ENCODE results near the gene MIR17HG.
"Not testable (repeated sequence)": the region's sequence is repeated elsewhere in the genome, so short reads cannot be mapped to it uniquely, and the experiment has no call there.

MIR17HG gene

DNA sequence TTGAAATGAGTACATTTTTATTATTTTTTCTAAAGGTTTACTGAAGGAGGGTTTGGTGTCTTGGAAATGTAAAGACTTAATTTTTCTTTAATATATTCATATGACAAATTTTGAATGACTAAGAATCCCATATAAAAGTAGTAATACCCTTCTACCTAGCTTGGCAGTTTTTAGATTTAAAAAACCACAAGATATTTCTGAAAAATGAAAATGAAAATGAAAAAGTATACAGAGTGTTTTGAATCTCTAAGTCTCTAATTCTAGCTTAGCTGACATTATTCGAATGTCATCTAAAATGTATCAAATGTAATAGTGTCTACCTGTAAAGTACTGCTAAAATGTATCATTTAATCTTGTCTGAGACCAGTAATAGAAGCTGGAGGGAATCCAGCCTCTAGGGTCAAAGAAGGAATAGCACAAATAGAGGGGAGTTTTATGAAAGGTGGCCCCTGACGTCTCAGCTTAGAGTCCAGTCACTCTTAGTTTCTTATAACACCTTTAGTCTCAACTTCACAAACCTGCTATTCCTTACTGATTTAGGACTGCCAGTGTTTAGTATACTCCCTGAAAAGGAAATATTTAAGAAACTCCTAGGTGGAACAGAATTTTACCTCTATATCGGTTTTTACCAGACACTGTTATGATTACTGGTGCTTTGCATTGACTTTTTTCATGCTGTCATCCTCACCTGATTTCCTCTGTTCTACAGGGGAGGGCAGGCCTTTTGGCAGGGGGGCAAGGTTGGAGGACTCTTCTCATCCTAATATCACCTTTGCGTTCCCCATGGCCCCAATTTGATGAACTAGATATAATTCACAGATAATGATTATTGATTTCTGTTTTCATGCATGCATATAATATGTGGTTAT lies 16.2 kb upstream of the MIR17HG start:
- H3K27me3 ChIP-seq (ENCODE audit: control insufficient read depth in 2 of 2, insufficient read depth in 2 of 2, low read length in 2 of 2): no peaks in the 10 kb centered on the region
- H3K4me3 ChIP-seq (ENCODE audit: low read length in 2 of 2): no peak overlapping the region
- H3K9ac ChIP-seq (ENCODE audit: low read depth in 1 of 2, low read length in 2 of 2): no peak overlapping the region
- H3K27ac ChIP-seq (ENCODE audit: low read depth in 2 of 2, low read length in 2 of 2): no peak overlapping the region
- no peaks in the 10 kb centered on the region for H3K4me1 ChIP-seq (ENCODE audit: control insufficient read depth in 2 of 2, insufficient read depth in 2 of 2, low read length in 2 of 2)
- H3K9me3 ChIP-seq (ENCODE audit: control insufficient read depth in 2 of 2, low read length in 2 of 2): no peaks in the 10 kb centered on the region
- no peaks in the 10 kb centered on the region for H3K36me3 ChIP-seq (ENCODE audit: control insufficient read depth in 2 of 2, insufficient read depth in 2 of 2, low read length in 2 of 2)

DNA sequence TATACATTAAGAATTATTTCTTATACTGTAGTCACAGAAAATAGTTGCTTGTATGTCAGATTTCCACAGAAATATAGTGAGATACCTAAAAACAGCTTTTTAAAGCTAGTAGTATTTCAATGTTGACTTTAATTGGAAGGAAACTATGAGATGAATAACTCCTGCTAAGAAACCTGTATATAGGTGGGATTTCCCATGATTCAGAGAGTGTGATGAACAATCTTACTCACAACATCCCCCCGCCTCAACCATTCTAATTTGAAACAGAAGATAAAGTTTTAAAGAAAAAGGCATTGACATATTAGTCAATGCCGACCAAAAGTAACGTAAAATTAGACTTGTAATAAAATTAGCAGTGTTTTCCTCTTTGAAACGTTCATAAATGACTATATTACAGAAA lies 1.4 kb upstream of the MIR17HG start:
- Histone ChIP-seq H3K27ac (ENCODE audit: low read depth in 2 of 2, low read length in 2 of 2) (no peak overlapping the region), H3K27me3 (ENCODE audit: control insufficient read depth in 2 of 2, insufficient read depth in 2 of 2, low read length in 2 of 2) (no peaks in the 10 kb centered on the region), H3K36me3 (ENCODE audit: control insufficient read depth in 2 of 2, insufficient read depth in 2 of 2, low read length in 2 of 2) (peaks cover 6 to 7% of the 10 kb centered on the region in 2 donors), H3K4me3 (ENCODE audit: low read length in 2 of 2) (no peak overlapping the region), H3K9ac (ENCODE audit: low read depth in 1 of 2, low read length in 2 of 2) (no peak overlapping the region), H3K9me3 (ENCODE audit: control insufficient read depth in 2 of 2, low read length in 2 of 2) (no peaks in the 10 kb centered on the region), H3K4me1 (ENCODE audit: control insufficient read depth in 2 of 2, insufficient read depth in 2 of 2, low read length in 2 of 2) (peaks cover 3 to 20% of the 10 kb centered on the region in 2 donors)

DNA sequence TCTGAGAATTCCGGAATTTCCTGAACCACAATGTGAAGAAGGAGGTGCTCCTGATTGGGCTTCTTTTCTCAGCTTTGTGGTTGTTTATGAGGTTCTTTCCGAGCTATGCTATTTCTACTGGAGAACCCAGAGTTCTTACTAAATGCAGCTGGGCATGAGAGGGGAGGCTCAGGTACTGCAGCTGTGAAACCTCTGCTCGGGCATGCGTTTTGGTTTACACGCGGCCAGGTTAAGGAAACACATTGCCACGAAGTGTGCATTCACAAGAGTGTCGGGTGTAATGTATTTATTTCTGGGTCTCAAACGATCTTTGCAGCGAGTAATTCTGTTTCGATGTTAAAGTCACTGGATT lies 661 bp upstream of the MIR17HG start:
- H3K9ac ChIP-seq (ENCODE audit: low read depth in 1 of 2, low read length in 2 of 2): peak overlapping the region; percentile 73 to 82
- no peaks in the 10 kb centered on the region for H3K27me3 ChIP-seq (ENCODE audit: control insufficient read depth in 2 of 2, insufficient read depth in 2 of 2, low read length in 2 of 2)
- H3K9me3 ChIP-seq (ENCODE audit: control insufficient read depth in 2 of 2, low read length in 2 of 2): no peaks in the 10 kb centered on the region
- peaks cover 10 to 12% of the 10 kb centered on the region in 2 donors for H3K36me3 ChIP-seq (ENCODE audit: control insufficient read depth in 2 of 2, insufficient read depth in 2 of 2, low read length in 2 of 2)
- H3K4me3 ChIP-seq (ENCODE audit: low read length in 2 of 2): peak overlapping the region; percentile 65 to 82
- H3K4me1 ChIP-seq (ENCODE audit: control insufficient read depth in 2 of 2, insufficient read depth in 2 of 2, low read length in 2 of 2): peaks cover 3 to 20% of the 10 kb centered on the region in 2 donors
- peak overlapping the region; percentile 56 to 79 for H3K27ac ChIP-seq (ENCODE audit: low read depth in 2 of 2, low read length in 2 of 2)

DNA sequence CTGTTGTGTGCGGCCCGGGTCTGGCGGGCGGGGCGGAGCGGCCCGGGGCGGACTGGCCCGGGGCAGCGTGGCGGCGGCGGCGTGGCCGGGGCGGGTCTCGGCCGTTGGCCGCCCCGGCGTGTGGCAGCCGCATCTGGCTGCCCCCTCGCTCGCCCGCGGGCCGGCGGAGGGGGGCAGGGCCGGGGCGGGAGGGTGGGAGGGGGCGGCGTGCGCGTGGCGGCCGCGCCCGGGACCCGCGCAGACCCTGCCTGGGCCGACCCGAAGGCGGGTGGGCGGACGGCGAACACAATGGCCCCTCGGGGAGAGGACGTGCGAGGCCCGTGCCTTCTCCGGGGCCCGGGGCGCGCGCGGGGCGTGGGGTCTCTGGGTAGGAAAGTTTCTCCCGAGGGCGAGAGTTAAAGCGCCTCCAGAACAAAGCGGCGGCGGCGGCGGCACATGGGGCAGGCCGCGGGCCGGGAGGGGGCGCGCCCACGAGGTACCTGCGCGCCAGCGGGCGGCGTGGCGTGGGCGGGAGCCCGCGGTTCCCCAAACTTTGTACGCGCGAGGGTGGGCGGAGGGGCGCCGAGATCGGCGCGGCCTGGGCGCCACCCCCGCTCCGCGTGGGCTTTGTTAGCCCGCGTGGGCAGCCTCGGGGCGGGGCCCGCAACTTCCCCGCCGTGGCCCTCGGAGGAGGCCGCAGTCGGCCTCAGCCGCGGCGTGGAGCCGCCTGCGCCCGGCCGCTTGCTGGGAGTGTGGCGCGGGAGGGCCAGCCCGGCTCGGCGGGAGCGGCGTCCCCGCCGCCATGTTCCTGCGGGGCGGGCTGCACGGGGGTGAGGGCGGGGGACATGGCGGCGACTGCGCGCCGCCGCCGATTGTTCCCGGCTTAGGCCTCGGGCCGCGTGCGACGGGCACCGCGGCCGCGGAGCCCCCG lies 764 bp downstream of the MIR17HG start:
- Histone ChIP-seq H3K27ac (ENCODE audit: low read depth in 2 of 2, low read length in 2 of 2) (peak overlapping the region; percentile 91 to 94), H3K9me3 (ENCODE audit: control insufficient read depth in 2 of 2, low read length in 2 of 2) (no peaks in the 10 kb centered on the region), H3K27me3 (ENCODE audit: control insufficient read depth in 2 of 2, insufficient read depth in 2 of 2, low read length in 2 of 2) (no peaks in the 10 kb centered on the region), H3K36me3 (ENCODE audit: control insufficient read depth in 2 of 2, insufficient read depth in 2 of 2, low read length in 2 of 2) (peaks cover 14 to 15% of the 10 kb centered on the region in 2 donors), H3K9ac (ENCODE audit: low read depth in 1 of 2, low read length in 2 of 2) (peak overlapping the region; percentile 66 to 91), H3K4me3 (ENCODE audit: low read length in 2 of 2) (peak overlapping the region; percentile 82 to 89), H3K4me1 (ENCODE audit: control insufficient read depth in 2 of 2, insufficient read depth in 2 of 2, low read length in 2 of 2) (peaks cover 3 to 20% of the 10 kb centered on the region in 2 donors)

DNA sequence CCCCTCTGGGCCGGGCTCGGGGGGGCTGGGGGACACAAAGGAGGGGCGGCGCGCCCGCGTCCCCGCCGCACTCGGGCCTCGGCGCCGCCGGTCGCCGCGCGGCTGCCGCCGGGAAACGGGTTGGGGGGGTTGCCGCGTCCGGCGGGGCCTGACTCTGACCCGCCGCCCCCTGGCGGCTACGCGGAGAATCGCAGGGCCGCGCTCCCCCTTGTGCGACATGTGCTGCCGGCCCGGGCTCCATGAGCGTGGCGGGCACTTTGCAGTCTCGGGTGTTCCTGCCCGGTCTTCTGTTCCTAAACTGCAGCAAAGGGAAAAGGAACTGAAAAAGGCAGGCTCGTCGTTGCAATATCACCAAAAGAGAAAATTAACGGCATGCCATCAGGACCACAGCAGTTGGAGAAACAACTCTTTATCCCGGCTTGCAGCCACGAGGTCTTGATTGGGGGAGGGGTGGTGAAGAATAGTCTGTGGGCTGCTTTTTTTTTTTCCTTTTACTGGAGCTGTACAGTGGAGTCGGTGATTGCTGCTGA lies 1.5 kb downstream of the MIR17HG start:
- peak overlapping the region; percentile 82 to 89 for H3K4me3 ChIP-seq (ENCODE audit: low read length in 2 of 2)
- peak overlapping the region; percentile 90 to 94 for H3K27ac ChIP-seq (ENCODE audit: low read depth in 2 of 2, low read length in 2 of 2)
- peaks cover 3 to 20% of the 10 kb centered on the region in 2 donors for H3K4me1 ChIP-seq (ENCODE audit: control insufficient read depth in 2 of 2, insufficient read depth in 2 of 2, low read length in 2 of 2)
- peak overlapping the region; percentile 66 to 91 for H3K9ac ChIP-seq (ENCODE audit: low read depth in 1 of 2, low read length in 2 of 2)
- peaks cover 18 to 19% of the 10 kb centered on the region in 2 donors for H3K36me3 ChIP-seq (ENCODE audit: control insufficient read depth in 2 of 2, insufficient read depth in 2 of 2, low read length in 2 of 2)
- H3K27me3 ChIP-seq (ENCODE audit: control insufficient read depth in 2 of 2, insufficient read depth in 2 of 2, low read length in 2 of 2): no peaks in the 10 kb centered on the region
- H3K9me3 ChIP-seq (ENCODE audit: control insufficient read depth in 2 of 2, low read length in 2 of 2): no peaks in the 10 kb centered on the region

DNA sequence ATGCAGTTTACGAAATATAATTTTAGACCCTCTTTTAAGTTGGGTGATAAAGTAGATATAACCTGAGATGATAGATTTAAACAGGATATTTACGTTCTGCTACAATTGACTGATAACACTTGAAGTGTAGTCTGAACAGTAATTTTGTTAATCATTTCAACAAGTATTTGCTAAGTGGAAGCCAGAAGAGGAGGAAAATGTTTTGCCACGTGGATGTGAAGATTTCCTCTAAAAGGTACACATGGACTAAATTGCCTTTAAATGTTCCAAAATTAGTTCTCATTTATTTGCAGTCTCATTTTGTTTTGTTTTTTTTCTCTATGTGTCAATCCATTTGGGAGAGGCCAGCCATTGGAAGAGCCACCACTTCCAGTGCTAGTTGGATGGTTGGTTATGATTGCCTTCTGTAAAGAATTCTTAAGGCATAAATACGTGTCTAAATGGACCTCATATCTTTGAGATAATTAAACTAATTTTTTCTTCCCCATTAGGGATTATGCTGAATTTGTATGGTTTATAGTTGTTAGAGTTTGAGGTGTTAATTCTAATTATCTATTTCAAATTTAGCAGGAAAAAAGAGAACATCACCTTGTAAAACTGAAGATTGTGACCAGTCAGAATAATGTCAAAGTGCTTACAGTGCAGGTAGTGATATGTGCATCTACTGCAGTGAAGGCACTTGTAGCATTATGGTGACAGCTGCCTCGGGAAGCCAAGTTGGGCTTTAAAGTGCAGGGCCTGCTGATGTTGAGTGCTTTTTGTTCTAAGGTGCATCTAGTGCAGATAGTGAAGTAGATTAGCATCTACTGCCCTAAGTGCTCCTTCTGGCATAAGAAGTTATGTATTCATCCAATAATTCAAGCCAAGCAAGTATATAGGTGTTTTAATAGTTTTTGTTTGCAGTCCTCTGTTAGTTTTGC lies 2.8 kb downstream of the MIR17HG start:
- H3K27ac ChIP-seq (ENCODE audit: low read depth in 2 of 2, low read length in 2 of 2): no peak overlapping the region
- no peaks in the 10 kb centered on the region for H3K9me3 ChIP-seq (ENCODE audit: control insufficient read depth in 2 of 2, low read length in 2 of 2)
- no peaks in the 10 kb centered on the region for H3K27me3 ChIP-seq (ENCODE audit: control insufficient read depth in 2 of 2, insufficient read depth in 2 of 2, low read length in 2 of 2)
- peaks cover 18 to 25% of the 10 kb centered on the region in 2 donors for H3K36me3 ChIP-seq (ENCODE audit: control insufficient read depth in 2 of 2, insufficient read depth in 2 of 2, low read length in 2 of 2)
- H3K4me3 ChIP-seq (ENCODE audit: low read length in 2 of 2): peak overlapping the region in 1 of 2 donors; percentile 89
- no peak overlapping the region for H3K9ac ChIP-seq (ENCODE audit: low read depth in 1 of 2, low read length in 2 of 2)
- H3K4me1 ChIP-seq (ENCODE audit: control insufficient read depth in 2 of 2, insufficient read depth in 2 of 2, low read length in 2 of 2): peaks cover 3 to 20% of the 10 kb centered on the region in 2 donors

DNA sequence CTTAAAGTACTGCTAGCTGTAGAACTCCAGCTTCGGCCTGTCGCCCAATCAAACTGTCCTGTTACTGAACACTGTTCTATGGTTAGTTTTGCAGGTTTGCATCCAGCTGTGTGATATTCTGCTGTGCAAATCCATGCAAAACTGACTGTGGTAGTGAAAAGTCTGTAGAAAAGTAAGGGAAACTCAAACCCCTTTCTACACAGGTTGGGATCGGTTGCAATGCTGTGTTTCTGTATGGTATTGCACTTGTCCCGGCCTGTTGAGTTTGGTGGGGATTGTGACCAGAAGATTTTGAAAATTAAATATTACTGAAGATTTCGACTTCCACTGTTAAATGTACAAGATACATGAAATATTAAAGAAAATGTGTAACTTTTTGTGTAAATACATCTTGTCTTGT lies 3.6 kb downstream of the MIR17HG start:
- no peak overlapping the region for H3K4me3 ChIP-seq (ENCODE audit: low read length in 2 of 2)
- H3K27ac ChIP-seq (ENCODE audit: low read depth in 2 of 2, low read length in 2 of 2): no peak overlapping the region
- peaks cover 3 to 20% of the 10 kb centered on the region in 2 donors for H3K4me1 ChIP-seq (ENCODE audit: control insufficient read depth in 2 of 2, insufficient read depth in 2 of 2, low read length in 2 of 2)
- H3K9ac ChIP-seq (ENCODE audit: low read depth in 1 of 2, low read length in 2 of 2): peak overlapping the region in 1 of 2 donors; percentile 9
- H3K27me3 ChIP-seq (ENCODE audit: control insufficient read depth in 2 of 2, insufficient read depth in 2 of 2, low read length in 2 of 2): no peaks in the 10 kb centered on the region
- no peaks in the 10 kb centered on the region for H3K9me3 ChIP-seq (ENCODE audit: control insufficient read depth in 2 of 2, low read length in 2 of 2)
- peaks cover 18 to 33% of the 10 kb centered on the region in 2 donors for H3K36me3 ChIP-seq (ENCODE audit: control insufficient read depth in 2 of 2, insufficient read depth in 2 of 2, low read length in 2 of 2)

DNA sequence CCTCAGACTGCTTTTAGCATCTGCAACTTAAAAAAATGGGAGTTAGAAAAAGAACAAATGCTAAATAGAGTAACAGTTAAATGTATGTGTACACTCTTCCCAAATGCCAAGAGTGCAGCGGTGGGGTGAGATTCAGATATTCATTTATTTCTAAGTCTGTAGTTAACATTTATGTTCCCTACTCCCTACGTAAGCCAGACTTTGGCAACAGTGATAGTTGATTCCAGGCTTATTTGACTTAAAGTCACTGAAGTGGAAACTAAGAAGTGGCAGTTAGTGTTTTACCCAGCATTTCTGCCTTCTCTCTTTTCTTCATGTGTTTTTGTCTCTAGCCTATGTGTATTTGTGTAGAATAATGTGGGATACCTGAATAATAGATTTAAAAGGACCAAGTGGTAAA lies 4.5 kb downstream of the MIR17HG start:
- H3K9me3 ChIP-seq (ENCODE audit: control insufficient read depth in 2 of 2, low read length in 2 of 2): no peaks in the 10 kb centered on the region
- H3K36me3 ChIP-seq (ENCODE audit: control insufficient read depth in 2 of 2, insufficient read depth in 2 of 2, low read length in 2 of 2): peaks cover 18 to 36% of the 10 kb centered on the region in 2 donors
- no peaks in the 10 kb centered on the region for H3K27me3 ChIP-seq (ENCODE audit: control insufficient read depth in 2 of 2, insufficient read depth in 2 of 2, low read length in 2 of 2)
- no peak overlapping the region for H3K9ac ChIP-seq (ENCODE audit: low read depth in 1 of 2, low read length in 2 of 2)
- peaks cover 3 to 17% of the 10 kb centered on the region in 2 donors for H3K4me1 ChIP-seq (ENCODE audit: control insufficient read depth in 2 of 2, insufficient read depth in 2 of 2, low read length in 2 of 2)
- H3K4me3 ChIP-seq (ENCODE audit: low read length in 2 of 2): no peak overlapping the region
- H3K27ac ChIP-seq (ENCODE audit: low read depth in 2 of 2, low read length in 2 of 2): no peak overlapping the region

DNA sequence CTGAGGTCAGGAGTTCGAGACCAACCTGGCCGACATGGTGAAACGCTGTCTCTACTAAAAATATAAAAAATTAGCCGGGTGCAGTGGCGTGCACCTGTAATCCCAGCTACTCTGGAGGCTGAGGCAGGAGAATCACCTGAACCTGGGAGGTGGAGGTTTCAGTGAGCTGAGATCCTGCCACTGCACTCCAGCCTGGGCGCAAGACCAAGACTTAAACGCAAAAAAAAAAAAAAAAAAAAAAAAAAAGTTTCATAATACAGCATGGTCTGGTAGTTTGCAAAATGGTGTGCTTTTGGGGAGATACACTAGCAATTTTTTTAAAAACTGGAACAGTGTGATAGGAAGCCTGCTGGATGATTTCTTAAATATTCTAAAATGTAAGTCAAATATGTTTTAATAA lies 5.4 kb downstream of the MIR17HG start:
- Histone ChIP-seq H3K36me3 (ENCODE audit: control insufficient read depth in 2 of 2, insufficient read depth in 2 of 2, low read length in 2 of 2) (peaks cover 18 to 41% of the 10 kb centered on the region in 2 donors), H3K4me1 (ENCODE audit: control insufficient read depth in 2 of 2, insufficient read depth in 2 of 2, low read length in 2 of 2) (peaks cover 3 to 14% of the 10 kb centered on the region in 2 donors)
- not testable (repeated sequence) for H3K27me3 ChIP-seq (ENCODE audit: control insufficient read depth in 2 of 2, insufficient read depth in 2 of 2, low read length in 2 of 2); H3K4me3 ChIP-seq (ENCODE audit: low read length in 2 of 2); H3K27ac ChIP-seq (ENCODE audit: low read depth in 2 of 2, low read length in 2 of 2); H3K9me3 ChIP-seq (ENCODE audit: control insufficient read depth in 2 of 2, low read length in 2 of 2); H3K9ac ChIP-seq (ENCODE audit: low read depth in 1 of 2, low read length in 2 of 2)
